Measurements from ENCODE around the gene GABRD. TPM values are rescaled to one million over a fixed set of nuclear protein-coding genes. Genes with fewer than 3 reads are reported as not detected.

Gene GABRD
- total RNA-seq (2014; rRNA removed; shearing (Covaris generic)) (2.8 and 5.1 TPM in 2 replicates), polyA plus RNA-seq (2016; fragmentation: Nextera tagmentation; extraction: Ambion mirVana) (1.7 and 2.1 TPM in 2 replicates)
- long read RNA-seq = 0 reads

GRCh38 chr1:2019172-2019543 lies at the start of gene GABRD:
TSS of gene GABRD (plus strand) at chr1:2019345. CDS start at chr1:2019424, 79 bp downstream.
- Histone ChIP-seq H3K27me3 (ENCODE audit: insufficient read depth) (peaks cover 14% of the 10 kb centered on the region), H4K20me1 (replicated peaks; ENCODE audit: insufficient read depth) (no peaks in the 10 kb centered on the region), H2AFZ (peak within 1 kb of the TSS; percentile 90), H3K36me3 (ENCODE audit: insufficient read depth) (no peaks in the 10 kb centered on the region), H3K79me2 (replicated peaks; ENCODE audit: insufficient read depth) (no peaks in the 10 kb centered on the region), H3K4me1 (ENCODE audit: insufficient read depth) (peaks cover 8% of the 10 kb centered on the region; the same call in 1 of the 2 replicates), H3K4me2 (peak within 1 kb of the TSS; percentile 75), H3K27ac (ENCODE audit: low read depth) (no peak within 1 kb of the TSS), H3F3A (replicated peaks; ENCODE audit: low read depth) (peaks cover 7% of the 10 kb centered on the region; the same call in 1 of the 2 replicates), H3K4me3 (peak within 1 kb of the TSS; percentile 57), H3K9me2 (ENCODE audit: insufficient read depth) (no peaks in the 10 kb centered on the region)
- Mint-ChIP-seq H3K4me3 (peak within 1 kb of the TSS; percentile 74), H3K27me3 (ENCODE audit: insufficient read depth, low read depth, poor library complexity) (peaks cover 40% of the 10 kb centered on the region), H3K36me3 (ENCODE audit: low read depth) (no peaks in the 10 kb centered on the region), H3K4me1 (peaks cover 9% of the 10 kb centered on the region), H3K9me3 (no peaks in the 10 kb centered on the region), H3K27ac (no peak within 1 kb of the TSS)
- ATAC-seq (peak; percentile 29), DNase-seq (ENCODE audit: low spot score) (peak; percentile 61)
- TF ChIP-seq REST (IDR thresholded peaks at IDR 0.05; ENCODE audit: unreplicated experiment) (no peak), ETS1 (IDR thresholded peaks at IDR 0.05) (no peak)

- H3K36me3 Mint-ChIP-seq (ENCODE audit: low read depth) = no peaks in the 10 kb centered on the region; the same call in 2 of the 3 replicates
- no peak for DNase-seq (ENCODE audit: low spot score)
Measured at GRCh38 chr1:1969505-1969900, 49.6 kb upstream of the GABRD start.

More at GRCh38 chr1:1969505-1969900, 49.6 kb upstream of the GABRD start:
- H3K4me1 ChIP-seq (ENCODE audit: insufficient read depth) = no peaks in the 10 kb centered on the region
- H3K79me2 ChIP-seq (replicated peaks; ENCODE audit: insufficient read depth) = no peaks in the 10 kb centered on the region
- peaks cover 4% of the 10 kb centered on the region; the same call in 1 of the 3 replicates for H3K4me1 Mint-ChIP-seq
- peaks cover 8% of the 10 kb centered on the region for H3F3A ChIP-seq (replicated peaks; ENCODE audit: low read depth)
- no peak for ATAC-seq
- peaks cover 16% of the 10 kb centered on the region for H3K27me3 Mint-ChIP-seq (ENCODE audit: insufficient read depth, low read depth, poor library complexity)
- no peaks in the 10 kb centered on the region for H3K27me3 ChIP-seq (ENCODE audit: insufficient read depth)
- H3K4me3 ChIP-seq = no peak overlapping the region
- no peak for TF ChIP-seq POLR2AphosphoS5 (IDR thresholded peaks at IDR 0.05; ENCODE audit: low read depth)
- no peak for TF ChIP-seq ETS1 (IDR thresholded peaks at IDR 0.05)
- TF ChIP-seq CTCF (conservative IDR thresholded peaks at IDR 0.05; ENCODE audit: low read depth in 2 of 2) = no peak
- TF ChIP-seq CREB1 (CRISPR knock-in tag; IDR thresholded peaks at IDR 0.05; ENCODE audit: low read depth) = no peak
- H3K4me2 ChIP-seq = no peak overlapping the region
- peaks cover 15% of the 10 kb centered on the region for H3K9me3 Mint-ChIP-seq
- H3K27ac ChIP-seq (ENCODE audit: low read depth) = no peak overlapping the region
- H3K4me3 Mint-ChIP-seq = no peak overlapping the region
- no peaks in the 10 kb centered on the region for H3K9me2 ChIP-seq (ENCODE audit: insufficient read depth)
- H3K27ac Mint-ChIP-seq = no peak overlapping the region
- no peak overlapping the region for H2AFZ ChIP-seq
- no peaks in the 10 kb centered on the region for H4K20me1 ChIP-seq (replicated peaks; ENCODE audit: insufficient read depth)
- H3K36me3 ChIP-seq (ENCODE audit: insufficient read depth) = no peaks in the 10 kb centered on the region
